Naive B cell (primary cell): Measurements from ENCODE around the gene CCDC177. TPM values are rescaled to one million over a fixed set of nuclear protein-coding genes. Genes with fewer than 3 reads are reported as not detected.

Experiments
- ATAC-seq, 2 donors: fragments of 150-1000 bp; cut with Tn5 transposase; 2 replicates each; pipeline ENCODE4 v1.10.0; 2021; ENCODE audit warnings: low read depth in 2 of 2, mild to moderate bottlenecking in 2 of 2, moderate library complexity in 2 of 2
- DNase-seq: peaks from one replicate; pipeline ENCODE4 v3.0.0; 2022
- H3K27ac Mint-ChIP-seq, 6 donors: one replicate each; pipeline ENCODE4 v1.8.0; 2020 to 2022; ENCODE audit warnings: mild to moderate bottlenecking in 6 of 6, mixed read lengths in 6 of 6, moderate library complexity in 5 of 6, inconsistent platforms in 2 of 6
- H3K27me3 Mint-ChIP-seq, 3 donors: one replicate each; pipeline ENCODE4 v1.8.0; 2021 to 2022; ENCODE audit warnings: mixed read lengths in 3 of 3, mild to moderate bottlenecking in 1 of 3
- H3K36me3 Mint-ChIP-seq, 2 donors: one replicate each; pipeline ENCODE4 v1.8.0; 2020 to 2022; ENCODE audit warnings: mixed read lengths in 2 of 2, inconsistent platforms in 1 of 2, mild to moderate bottlenecking in 1 of 2
- H3K4me1 Mint-ChIP-seq, 3 donors: one replicate each; pipeline ENCODE4 v1.8.0; 2020 to 2022; ENCODE audit warnings: mixed read lengths in 3 of 3, inconsistent platforms in 1 of 3, mild to moderate bottlenecking in 1 of 3, moderate library complexity in 1 of 3
- H3K4me3 Mint-ChIP-seq, 8 donors: one replicate each; pipeline ENCODE4 v1.8.0; 2020 to 2022; ENCODE audit warnings: mild to moderate bottlenecking in 8 of 8, mixed read lengths in 8 of 8, moderate library complexity in 8 of 8, inconsistent platforms in 2 of 8
- H3K9me3 Mint-ChIP-seq, 7 donors: one replicate each; pipeline ENCODE4 v1.8.0; 2020 to 2022; ENCODE audit warnings: mixed read lengths in 7 of 7, mild to moderate bottlenecking in 5 of 7, inconsistent platforms in 2 of 7, moderate library complexity in 1 of 7
- polyA plus RNA-seq, 6 donors: library from polyadenylated mRNA; unstranded; fragments of 300-500 nt; fragmentation: Illumina TruSeq; gene quantifications; one replicate each; pipeline ENCODE4 v1.2.3, GENCODE V29; 2021; ENCODE audit warnings: low read depth in 6 of 6

CCDC177 gene
- polyA plus RNA-seq, 6 donors from 2014 or later = not detected

GRCh38 chr14:69572030-69572840 is 2.4 kb downstream of the CCDC177 start:
- peak overlapping the region in 6 of 8 donors; percentile 32 to 79 (median 52) for H3K4me3 Mint-ChIP-seq
- ATAC-seq (peak in 1 of 2 donors; percentile 9), DNase-seq (no peak)
- H3K27ac Mint-ChIP-seq = no peak overlapping the region
- H3K9me3 Mint-ChIP-seq = no peaks in the 10 kb centered on the region
- H3K36me3 Mint-ChIP-seq = no peaks in the 10 kb centered on the region
- H3K4me1 Mint-ChIP-seq = peaks cover 9 to 15% (median 12%) of the 10 kb centered on the region in 3 donors
- H3K27me3 Mint-ChIP-seq = peaks cover 55 to 89% (median 71%) of the 10 kb centered on the region in 3 donors

GRCh38 chr14:69571449-69572029 is 3.1 kb downstream of the CCDC177 start:
- Mint-ChIP-seq H3K27ac (no peak overlapping the region), H3K4me3 (peak overlapping the region in 3 of 8 donors; percentile 15 to 58 (median 49)), H3K4me1 (peaks cover 9 to 15% (median 12%) of the 10 kb centered on the region in 3 donors), H3K9me3 (no peaks in the 10 kb centered on the region), H3K27me3 (peaks cover 59 to 87% (median 72%) of the 10 kb centered on the region in 3 donors), H3K36me3 (no peaks in the 10 kb centered on the region)
- no peak for ATAC-seq
- no peak for DNase-seq

- Mint-ChIP-seq H3K4me3 (peak overlapping the region in 7 of 8 donors; percentile 0 to 75 (median 55)), H3K9me3 (no peaks in the 10 kb centered on the region), H3K27ac (no peak overlapping the region)
These were observed 3.8 kb downstream of the CCDC177 start for GRCh38 chr14:69570836-69571330.

GRCh38 chr14:69569859-69570258 is 4.8 kb downstream of the CCDC177 start:
- Mint-ChIP-seq H3K4me3 (peak overlapping the region in 1 of 8 donors; percentile 50), H3K27me3 (peaks cover 64 to 90% (median 73%) of the 10 kb centered on the region in 3 donors), H3K36me3 (no peaks in the 10 kb centered on the region), H3K27ac (no peak overlapping the region), H3K4me1 (peaks cover 9 to 14% (median 12%) of the 10 kb centered on the region in 3 donors), H3K9me3 (no peaks in the 10 kb centered on the region)
- no peak for DNase-seq
- no peak for ATAC-seq

More at GRCh38 chr14:69570836-69571330, 3.8 kb downstream of the CCDC177 start:
- DNase-seq (no peak), ATAC-seq (no peak)
- Mint-ChIP-seq H3K36me3 (no peaks in the 10 kb centered on the region), H3K27me3 (peaks cover 60 to 87% (median 72%) of the 10 kb centered on the region in 3 donors), H3K4me1 (peaks cover 9 to 15% (median 12%) of the 10 kb centered on the region in 3 donors)

GRCh38 chr14:69567563-69567962 is 7.1 kb downstream of the CCDC177 start:
- Mint-ChIP-seq H3K27me3 (peaks cover 65 to 91% (median 76%) of the 10 kb centered on the region in 3 donors), H3K9me3 (no peaks in the 10 kb centered on the region), H3K4me1 (peaks cover 0 to 2% (median 0%) of the 10 kb centered on the region in 3 donors), H3K4me3 (no peak overlapping the region), H3K36me3 (no peaks in the 10 kb centered on the region), H3K27ac (no peak overlapping the region)
- DNase-seq (no peak), ATAC-seq (no peak)

- Mint-ChIP-seq H3K36me3 (peaks cover 5 to 11% of the 10 kb centered on the region in 2 donors), H3K9me3 (no peaks in the 10 kb centered on the region), H3K4me1 (no peaks in the 10 kb centered on the region), H3K4me3 (no peak overlapping the region), H3K27ac (no peak overlapping the region), H3K27me3 (peaks cover 56 to 92% (median 86%) of the 10 kb centered on the region in 3 donors)
- DNase-seq = no peak
- no peak for ATAC-seq
These were observed 12.8 kb downstream of the CCDC177 start for GRCh38 chr14:69561893-69562292.

- H3K27me3 Mint-ChIP-seq = peaks cover 45 to 82% (median 76%) of the 10 kb centered on the region in 3 donors
- no peaks in the 10 kb centered on the region for H3K4me1 Mint-ChIP-seq
- no peak for DNase-seq
- peaks cover 5 to 11% of the 10 kb centered on the region in 2 donors for H3K36me3 Mint-ChIP-seq
- H3K27ac Mint-ChIP-seq = no peak overlapping the region
- no peak for ATAC-seq
- H3K4me3 Mint-ChIP-seq = no peak overlapping the region
- H3K9me3 Mint-ChIP-seq = no peaks in the 10 kb centered on the region
These were observed 13.8 kb downstream of the CCDC177 start for GRCh38 chr14:69560826-69561225.

GRCh38 chr14:69559581-69560011 is 15.1 kb downstream of the CCDC177 start:
- ATAC-seq (no peak), DNase-seq (no peak)
- Mint-ChIP-seq H3K9me3 (no peaks in the 10 kb centered on the region), H3K4me3 (no peak overlapping the region), H3K27me3 (peaks cover 35 to 73% (median 63%) of the 10 kb centered on the region in 3 donors), H3K4me1 (no peaks in the 10 kb centered on the region), H3K36me3 (peaks cover 5 to 11% of the 10 kb centered on the region in 2 donors), H3K27ac (no peak overlapping the region)

GRCh38 chr14:69558774-69559173 is 15.9 kb downstream of the CCDC177 start:
- no peak for DNase-seq
- Mint-ChIP-seq H3K27me3 (peaks cover 34 to 73% (median 63%) of the 10 kb centered on the region in 3 donors), H3K36me3 (peaks cover 5 to 11% of the 10 kb centered on the region in 2 donors), H3K4me1 (no peaks in the 10 kb centered on the region), H3K27ac (no peak overlapping the region), H3K9me3 (no peaks in the 10 kb centered on the region), H3K4me3 (no peak overlapping the region)
- no peak for ATAC-seq

- Mint-ChIP-seq H3K27ac (no peak overlapping the region), H3K9me3 (no peaks in the 10 kb centered on the region), H3K4me3 (no peak overlapping the region), H3K4me1 (no peaks in the 10 kb centered on the region), H3K27me3 (peaks cover 39 to 70% (median 61%) of the 10 kb centered on the region in 3 donors), H3K36me3 (peaks cover 0 to 11% of the 10 kb centered on the region in 2 donors)
- ATAC-seq (no peak), DNase-seq (no peak)
These were observed 20.2 kb downstream of the CCDC177 start for GRCh38 chr14:69554500-69554899.

- Mint-ChIP-seq H3K9me3 (no peaks in the 10 kb centered on the region), H3K4me3 (no peak overlapping the region), H3K27me3 (peaks cover 46 to 63% (median 58%) of the 10 kb centered on the region in 3 donors), H3K27ac (no peak overlapping the region), H3K36me3 (peaks cover 0 to 2% of the 10 kb centered on the region in 2 donors), H3K4me1 (no peaks in the 10 kb centered on the region)
- DNase-seq (no peak), ATAC-seq (no peak)
These were observed 21.4 kb downstream of the CCDC177 start for GRCh38 chr14:69553252-69553651.

- H3K27me3 Mint-ChIP-seq = peaks cover 47 to 65% (median 61%) of the 10 kb centered on the region in 3 donors
- ATAC-seq = no peak
These were observed 23.2 kb downstream of the CCDC177 start for GRCh38 chr14:69551511-69551910.

GRCh38 chr14:69548566-69548965 is 26.1 kb downstream of the CCDC177 start:
- Mint-ChIP-seq H3K27me3 (peaks cover 66 to 80% (median 74%) of the 10 kb centered on the region in 3 donors), H3K9me3 (peaks cover 0 to 5% (median 0%) of the 10 kb centered on the region in 7 donors), H3K27ac (no peak overlapping the region), H3K36me3 (no peaks in the 10 kb centered on the region), H3K4me1 (no peaks in the 10 kb centered on the region), H3K4me3 (no peak overlapping the region)
- DNase-seq (no peak), ATAC-seq (no peak)

More at GRCh38 chr14:69551511-69551910, 23.2 kb downstream of the CCDC177 start:
- H3K9me3 Mint-ChIP-seq = peaks cover 0 to 4% (median 0%) of the 10 kb centered on the region in 7 donors
- DNase-seq = no peak
- no peaks in the 10 kb centered on the region for H3K36me3 Mint-ChIP-seq
- no peaks in the 10 kb centered on the region for H3K4me1 Mint-ChIP-seq
- H3K27ac Mint-ChIP-seq = no peak overlapping the region
- no peak overlapping the region for H3K4me3 Mint-ChIP-seq
